NB4 (cell line): ENCODE data around the gene HBS1L.

ENCODE experiments used
- CTCF ChIP-seq: IDR thresholded peaks from one replicate; pipeline ENCODE4 v1.5.1; 2012; ENCODE audit warnings: low read depth, low read length
- MYC ChIP-seq: IDR thresholded peaks from 2 replicates; pipeline ENCODE4 v1.6.1; 2011; ENCODE audit warnings: low read depth, low read length
- POLR2A ChIP-seq: IDR thresholded peaks from 2 replicates; pipeline ENCODE4 v1.6.1; 2011; ENCODE audit warnings: mild to moderate bottlenecking; ENCODE audit not compliant: insufficient read length; ENCODE audit errors: extremely low read depth
- TF ChIP-seq, protein P1 (sequence below): IDR thresholded peaks from 2 replicates; pipeline ENCODE4 v1.6.1; 2011; ENCODE audit warnings: low read depth, low read length

- TF ChIP-seq CTCF (no peak), POLR2A (no peak), MYC (no peak)
- TF ChIP-seq, protein P1, sequence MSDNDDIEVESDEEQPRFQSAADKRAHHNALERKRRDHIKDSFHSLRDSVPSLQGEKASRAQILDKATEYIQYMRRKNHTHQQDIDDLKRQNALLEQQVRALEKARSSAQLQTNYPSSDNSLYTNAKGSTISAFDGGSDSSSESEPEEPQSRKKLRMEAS: no peak
Measured at GRCh38 chr6:135036731-135037420, 17.7 kb downstream of the HBS1L start.
